Lung microvascular endothelial cell (primary cell): ENCODE data around the gene GLI3. TPM values are rescaled to one million over a fixed set of nuclear protein-coding genes. Genes with fewer than 3 reads are reported as not detected.
A peak's percentile ranks its signal among the peaks of the same experiment; 100 is the strongest.

Experiments
- DNase-seq, 2 donors: peaks; one replicate each; pipeline versions ENCODE4 v3.0.0 to v3.0.0-alpha.2; 2010; ENCODE audit warnings: low read depth in 2 of 2
- total RNA-seq: library from RNA; depleted of rRNA; stranded (reverse); fragments of >200 nt; gene quantifications from 2 replicates; pipeline ENCODE4 v1.2.1, GENCODE V29; 2014

The GLI3 gene
- total RNA-seq, 1 donor from 2014 or later: under 0.01 TPM

DNA sequence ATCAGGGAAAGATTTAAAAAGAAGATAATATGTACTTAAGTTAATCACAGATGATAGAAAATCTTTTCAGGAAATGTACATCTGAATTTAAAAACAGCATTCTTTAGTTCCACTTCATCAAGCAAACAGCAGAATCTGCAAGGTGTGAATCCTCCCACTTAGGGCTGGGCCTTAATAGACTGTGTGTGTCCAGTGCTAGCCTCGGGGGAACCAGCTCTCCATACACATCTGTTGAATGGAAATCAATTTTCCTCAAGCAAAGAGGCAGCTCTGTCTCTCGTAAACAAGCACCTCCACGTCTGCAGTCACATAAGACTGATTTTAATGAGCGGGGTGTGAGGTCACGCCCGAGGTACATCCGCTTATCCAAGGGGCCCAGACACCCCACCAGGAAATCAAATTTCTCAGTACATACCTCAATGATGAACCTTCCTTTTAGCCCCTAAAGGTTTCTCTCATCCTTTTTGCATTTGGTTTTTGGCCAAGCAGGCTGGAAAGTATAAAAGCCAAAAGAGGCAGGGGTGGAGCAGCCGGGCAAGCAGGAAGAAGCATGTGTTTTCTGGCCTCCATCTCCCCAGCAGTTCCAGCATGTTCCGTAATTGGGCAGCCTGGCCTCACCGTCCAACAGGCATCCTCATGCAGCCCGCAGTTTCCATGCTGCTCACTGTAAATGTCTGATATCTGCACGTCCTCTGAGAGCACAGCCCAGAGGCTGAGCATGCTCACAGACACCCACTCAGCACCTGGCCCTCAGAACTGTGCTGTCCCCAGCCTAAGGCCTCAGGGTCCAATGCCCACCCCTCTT lies 131.3 kb downstream of the GLI3 start:
- DNase-seq: no peak

DNA sequence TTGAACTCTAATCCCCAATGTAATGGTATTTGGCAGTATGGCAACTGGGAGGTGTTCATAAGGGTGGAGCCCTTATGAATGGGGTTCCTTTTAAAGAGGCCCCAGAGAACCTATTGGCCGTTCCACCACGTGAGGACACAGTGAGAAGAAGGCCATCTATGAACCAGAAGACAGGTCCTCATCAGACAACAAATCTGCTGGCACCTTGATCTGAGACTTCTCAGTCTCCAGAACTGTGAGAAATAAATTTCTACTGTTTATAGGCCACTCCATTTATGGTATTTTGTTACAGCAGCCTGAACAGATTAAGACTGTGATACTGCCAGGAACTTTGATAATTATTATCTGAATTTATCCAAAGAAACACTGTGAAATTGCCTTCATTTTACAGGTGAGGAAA lies 132.3 kb downstream of the GLI3 start:
- DNase-seq: no peak

DNA sequence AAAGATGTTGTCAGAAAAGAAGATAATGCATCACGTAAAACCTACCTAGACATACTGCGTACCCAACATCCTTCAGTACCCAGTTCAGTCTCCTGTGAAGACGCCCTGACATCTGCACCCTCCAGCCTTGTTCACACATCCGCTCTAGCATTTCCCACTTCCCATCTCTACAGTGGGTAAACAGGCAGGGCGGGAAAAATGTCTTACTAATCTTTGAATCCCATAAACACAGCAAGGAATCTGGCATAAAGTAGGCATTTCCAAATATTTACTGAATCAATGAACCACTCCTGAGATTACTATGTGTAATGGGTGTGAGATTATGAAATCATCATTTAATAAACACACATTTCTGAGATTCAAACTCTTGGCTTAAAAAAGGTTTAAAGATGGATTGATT lies 132.8 kb downstream of the GLI3 start:
- DNase-seq: no peak

DNA sequence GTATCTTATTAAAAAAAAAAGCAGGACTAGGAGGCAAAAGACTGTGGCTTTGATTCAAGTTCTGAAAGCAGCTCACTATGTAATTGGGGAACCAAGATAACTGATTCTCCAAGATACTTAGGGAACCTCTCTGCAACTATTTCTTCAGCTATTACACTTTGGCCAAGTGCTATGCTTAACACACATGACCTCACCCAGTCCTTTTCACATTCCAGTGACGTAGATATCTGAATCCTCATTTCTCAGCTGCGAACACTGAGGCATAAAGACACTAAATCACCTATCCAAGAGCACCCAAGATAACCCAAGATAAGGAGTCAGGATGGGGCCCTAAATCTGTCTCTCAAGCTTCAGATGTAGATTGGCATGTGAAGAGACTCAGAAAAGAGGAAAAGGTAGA lies 133.6 kb downstream of the GLI3 start:
- DNase-seq: no peak

DNA sequence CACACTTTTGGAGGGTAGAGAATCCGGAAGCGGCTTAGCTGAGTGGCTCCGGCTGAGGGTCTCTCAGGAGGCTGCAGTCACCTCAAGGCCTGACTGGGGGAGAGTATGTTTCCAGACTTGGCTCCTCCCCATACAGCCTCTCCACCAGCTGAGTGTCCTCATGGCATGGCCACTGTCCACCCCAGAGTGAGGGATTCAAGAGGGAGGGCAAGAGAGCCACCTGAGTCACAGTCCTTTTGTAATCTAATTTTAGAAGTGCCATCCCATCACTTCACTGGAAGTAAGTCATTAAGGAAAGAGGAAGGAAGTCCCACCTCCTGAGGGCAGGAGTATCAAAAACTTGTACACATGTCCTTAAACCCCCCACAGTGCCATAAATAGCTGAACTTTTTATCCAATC lies 134.0 kb downstream of the GLI3 start:
- no peak for DNase-seq

DNA sequence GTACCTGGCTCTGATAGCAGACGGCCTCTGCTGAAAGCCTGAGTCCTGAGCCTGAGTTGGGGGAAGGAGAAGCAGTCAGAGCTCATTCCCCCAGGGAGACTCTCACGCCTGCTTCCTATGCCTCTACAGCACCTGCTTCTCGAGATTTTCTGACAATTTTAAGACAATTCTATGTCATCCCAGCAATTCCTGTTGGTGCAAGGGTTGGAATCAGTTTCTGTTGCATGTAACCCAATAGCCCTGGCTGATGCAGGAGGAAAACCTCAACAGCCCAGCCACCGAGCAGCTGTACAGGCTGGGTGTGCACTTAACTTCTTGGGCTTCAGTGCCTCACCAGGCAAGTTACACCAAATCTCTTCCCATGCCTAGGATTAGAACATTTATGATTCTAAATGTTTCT lies 134.7 kb downstream of the GLI3 start:
- no peak for DNase-seq

DNA sequence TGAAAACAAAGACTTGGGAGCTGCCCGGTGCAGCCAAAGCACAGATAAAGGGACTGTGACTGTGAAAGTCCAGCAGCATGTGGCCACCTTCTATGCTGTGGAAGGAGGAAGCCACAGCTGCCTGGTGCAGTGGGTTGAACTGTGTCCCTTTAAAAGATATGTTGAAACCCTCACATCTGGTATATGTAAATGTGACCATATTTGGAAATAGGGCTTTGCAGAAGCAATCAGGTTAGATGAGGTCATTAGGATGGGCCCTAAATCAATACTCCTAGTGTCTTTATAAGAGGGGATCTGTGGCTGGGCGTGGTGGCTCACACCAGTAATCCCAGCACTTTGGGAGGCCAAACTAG lies 136.9 kb downstream of the GLI3 start:
- no peak for DNase-seq

DNA sequence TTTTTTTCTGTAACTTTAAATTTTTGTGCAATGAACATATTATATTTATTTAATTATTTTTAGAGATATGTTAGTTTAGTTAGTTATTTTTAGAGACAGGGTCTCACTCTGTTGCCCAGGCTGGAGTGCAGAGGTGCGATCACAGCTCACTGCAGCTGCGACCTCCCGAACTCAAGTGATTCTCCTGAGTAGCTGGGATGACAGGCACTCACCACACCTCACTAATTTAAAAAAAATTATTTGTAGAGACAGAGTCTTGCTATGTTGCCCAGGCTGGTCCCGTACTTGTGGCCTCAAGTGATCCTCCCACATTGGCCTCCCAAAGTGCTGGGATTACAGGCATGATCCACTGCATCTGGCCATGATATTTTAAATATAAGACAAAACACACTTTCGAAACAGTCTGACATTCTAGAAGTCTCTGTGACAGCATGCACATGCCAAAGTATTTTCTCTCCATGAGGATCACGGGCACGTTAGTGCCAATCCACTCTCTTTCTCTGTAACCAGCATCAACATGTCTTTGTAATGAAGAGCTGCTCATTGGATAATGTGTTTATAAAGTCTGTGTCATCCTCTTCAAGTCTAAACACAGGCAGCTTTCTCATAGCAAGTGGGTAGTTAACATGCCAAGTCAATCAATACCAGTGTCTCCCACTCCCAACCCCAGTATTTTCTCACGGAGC lies 137.4 kb downstream of the GLI3 start:
- no peak for DNase-seq

DNA sequence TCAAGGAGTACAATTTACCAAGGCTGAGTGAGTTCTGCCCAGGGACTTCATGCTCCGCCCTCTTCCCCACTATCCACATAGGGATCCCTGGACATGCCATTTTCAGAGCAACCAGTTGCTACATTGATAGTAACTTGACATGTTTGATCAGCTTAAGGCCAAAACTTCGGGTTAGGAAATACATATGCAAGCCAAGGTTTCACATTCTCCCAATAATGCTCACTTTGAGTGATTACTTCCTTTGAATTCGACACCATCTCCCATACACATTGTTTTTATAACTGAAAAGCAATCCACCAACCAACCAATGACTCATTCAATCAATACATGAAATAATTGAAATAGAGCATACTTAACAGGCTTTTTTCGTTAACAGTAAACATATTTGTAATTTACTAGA lies 137.9 kb downstream of the GLI3 start:
- no peak for DNase-seq

DNA sequence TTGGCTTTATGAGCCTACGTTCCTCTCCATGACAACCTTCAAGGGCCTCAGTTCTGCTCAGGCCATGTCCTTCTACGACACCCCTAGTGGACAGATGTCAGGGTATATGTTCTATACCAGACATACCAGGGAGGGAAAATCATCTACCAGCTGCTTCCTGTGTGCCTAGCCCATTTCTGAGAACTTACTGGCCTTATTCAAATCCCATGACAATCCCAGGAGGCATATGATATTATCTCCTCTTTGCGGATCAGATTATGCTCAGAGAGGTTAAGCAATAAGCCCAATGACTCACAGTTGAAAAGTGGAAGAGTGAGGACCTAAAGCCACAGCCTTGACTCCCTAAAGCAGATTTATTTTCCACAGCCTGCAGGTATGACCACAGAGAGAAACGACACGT lies 139.3 kb downstream of the GLI3 start:
- peak in 1 of 2 donors; percentile 79 for DNase-seq

DNA sequence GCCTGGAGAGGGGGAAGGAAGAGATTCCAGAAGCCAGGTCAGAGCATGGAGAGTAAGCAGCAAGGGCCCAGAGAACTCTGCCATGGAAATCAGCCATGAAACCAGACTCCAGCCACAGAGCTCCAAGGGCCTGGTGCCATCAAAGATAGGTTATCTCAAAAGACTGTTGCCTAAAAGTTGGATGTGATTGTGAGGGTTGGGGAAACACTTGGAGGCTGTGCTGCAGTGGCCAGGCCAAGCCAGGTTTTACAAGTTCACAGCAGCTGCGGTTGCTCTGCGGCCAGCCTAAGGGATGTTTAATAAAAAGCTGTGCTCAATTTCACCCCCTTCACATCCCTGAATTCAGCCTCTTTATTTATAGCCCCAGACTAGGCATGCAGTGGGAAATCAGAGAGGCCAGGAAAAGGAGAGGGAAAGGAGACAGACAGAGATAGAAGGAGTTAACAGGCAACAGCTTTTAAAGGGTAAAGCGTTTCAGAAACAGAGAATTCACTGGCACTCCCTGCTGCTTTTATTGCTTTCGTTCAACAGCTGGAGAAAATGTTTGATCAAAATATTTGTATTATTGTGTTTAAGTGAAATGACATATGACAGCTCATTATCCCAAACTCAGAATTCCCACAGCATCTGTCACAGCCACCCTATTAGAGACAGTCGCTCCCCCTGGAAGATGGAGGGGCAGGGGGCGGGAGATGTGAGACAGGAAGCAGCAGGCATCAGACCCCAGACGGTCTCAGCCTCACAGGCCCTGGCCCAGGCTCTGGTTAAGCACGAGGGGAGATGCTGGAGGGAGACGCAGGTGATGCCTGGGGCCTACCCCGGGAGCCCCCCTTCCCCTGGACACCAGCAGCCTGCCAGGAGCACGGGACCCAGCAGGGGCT lies 140.1 kb downstream of the GLI3 start:
- no peak for DNase-seq

DNA sequence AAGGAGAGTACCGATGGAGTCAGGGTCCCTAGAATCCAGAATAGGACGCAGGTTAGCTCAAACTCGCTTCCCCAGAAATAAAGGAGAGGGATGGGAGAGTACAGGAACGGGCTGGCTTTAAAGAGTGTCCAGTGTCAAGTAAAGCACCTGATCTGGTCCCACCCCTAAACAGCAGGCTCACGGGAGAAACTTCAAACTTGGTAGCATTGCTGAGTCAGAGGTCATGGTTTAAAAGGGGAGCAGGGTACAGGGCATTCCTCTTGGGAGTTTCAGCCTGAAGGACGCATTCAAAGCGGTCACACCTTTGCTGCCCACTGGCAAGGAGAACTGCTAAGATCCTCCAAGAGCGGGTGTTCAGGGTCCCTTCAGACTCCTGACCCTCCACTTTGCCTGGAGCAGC lies 140.7 kb downstream of the GLI3 start:
- DNase-seq: no peak

DNA sequence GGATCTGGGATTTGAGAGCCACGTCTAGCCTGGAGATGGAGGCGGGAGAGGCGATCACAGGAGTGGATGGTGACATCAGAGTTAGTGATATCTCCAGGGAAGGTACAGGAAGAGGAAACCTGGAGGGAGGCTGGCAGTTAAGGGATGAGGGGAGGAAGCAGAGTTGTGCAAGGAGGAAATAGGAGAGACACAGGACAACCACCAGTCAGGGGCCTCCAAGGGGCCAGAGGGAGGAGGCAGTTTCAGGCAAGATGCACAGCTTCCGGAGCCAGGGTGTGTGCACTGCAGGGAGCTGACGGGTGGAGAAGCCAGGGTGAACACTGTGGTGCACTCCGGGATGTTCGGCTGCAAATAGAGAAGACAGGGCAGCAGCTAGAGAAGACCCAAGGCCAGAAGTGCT lies 141.2 kb downstream of the GLI3 start:
- DNase-seq: no peak

DNA sequence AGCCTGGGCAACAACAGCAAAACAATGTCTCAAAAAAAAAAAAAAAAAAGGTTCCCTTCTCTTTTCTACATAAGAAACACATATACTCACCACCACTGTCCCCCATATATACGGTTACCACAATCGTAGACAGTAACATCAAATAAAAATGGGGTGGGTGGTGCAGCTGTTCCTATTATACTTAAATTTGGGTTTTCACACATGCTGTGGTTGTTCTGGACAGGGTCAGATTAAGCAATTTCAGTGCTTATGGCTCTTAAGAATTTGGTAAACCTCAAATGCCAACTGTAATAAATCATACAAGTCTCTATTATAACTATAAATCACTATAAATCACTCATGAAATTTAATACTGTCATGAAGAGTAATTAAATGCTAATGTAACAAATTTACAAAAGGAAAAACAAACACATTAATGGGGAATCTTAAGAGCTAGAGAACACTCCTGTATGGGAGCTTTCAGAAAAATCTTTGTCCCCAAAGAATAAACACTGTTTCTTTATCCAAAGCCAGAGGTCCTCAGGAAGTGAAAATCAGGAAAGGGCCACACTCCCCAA lies 143.6 kb downstream of the GLI3 start:
- no peak for DNase-seq

DNA sequence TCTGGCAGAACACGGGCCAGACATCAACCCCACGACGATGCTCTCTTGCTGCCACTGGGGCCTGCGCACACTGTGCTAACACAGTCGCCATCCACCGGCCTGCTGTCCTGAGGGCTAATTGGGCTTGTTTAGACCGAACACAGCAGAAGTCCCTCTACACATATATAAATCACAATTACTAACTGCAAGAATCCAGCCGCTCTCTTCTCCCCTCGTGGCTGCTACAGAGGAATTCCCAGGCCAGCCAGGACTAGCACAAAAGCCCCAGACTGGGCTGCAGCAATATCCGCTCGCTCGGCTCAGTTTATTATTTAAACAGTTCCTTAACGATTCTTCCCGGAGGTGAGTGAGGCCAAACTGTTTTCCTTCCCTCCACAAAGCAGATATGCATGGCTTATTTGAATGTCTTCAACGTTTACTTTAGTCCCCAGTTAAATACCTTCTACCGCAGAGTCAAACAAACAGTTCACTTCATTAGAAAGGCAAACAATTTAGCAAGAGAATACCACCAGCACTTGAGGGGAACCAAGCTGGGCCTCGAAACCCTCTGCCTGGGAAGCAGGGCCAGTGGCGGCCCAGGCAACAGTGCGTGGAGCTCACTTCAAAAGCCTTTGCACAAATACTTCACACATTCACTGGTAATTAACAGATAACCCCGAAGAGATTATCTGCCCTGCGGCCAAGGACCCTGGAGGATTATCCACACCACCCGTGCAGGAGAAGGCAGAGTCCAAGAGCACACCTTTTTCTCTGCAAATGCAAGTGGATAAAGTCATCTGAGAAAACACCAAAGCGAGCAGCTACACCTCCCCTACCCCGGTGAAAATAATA lies 145.3 kb downstream of the GLI3 start:
- peak in 1 of 2 donors; percentile 56 for DNase-seq

DNA sequence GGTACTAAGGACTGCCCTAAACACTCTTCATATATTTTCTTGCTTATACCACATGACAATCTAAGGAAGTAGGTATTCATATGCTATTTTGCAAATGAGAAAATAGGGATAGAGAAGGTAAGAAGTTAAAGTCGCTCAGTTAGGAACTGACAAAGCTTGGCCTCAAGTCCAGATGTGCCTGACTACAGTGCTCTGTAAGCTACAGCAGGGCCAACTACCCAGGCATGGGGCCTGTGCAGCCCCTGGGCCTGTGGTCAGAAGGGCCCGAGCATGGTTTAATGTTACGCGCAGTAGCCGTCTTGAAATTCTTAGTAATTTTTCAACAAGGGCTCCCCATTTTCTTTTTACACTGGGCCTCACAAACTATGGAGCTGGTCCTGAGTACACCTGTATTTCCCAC lies 146.2 kb downstream of the GLI3 start:
- no peak for DNase-seq

DNA sequence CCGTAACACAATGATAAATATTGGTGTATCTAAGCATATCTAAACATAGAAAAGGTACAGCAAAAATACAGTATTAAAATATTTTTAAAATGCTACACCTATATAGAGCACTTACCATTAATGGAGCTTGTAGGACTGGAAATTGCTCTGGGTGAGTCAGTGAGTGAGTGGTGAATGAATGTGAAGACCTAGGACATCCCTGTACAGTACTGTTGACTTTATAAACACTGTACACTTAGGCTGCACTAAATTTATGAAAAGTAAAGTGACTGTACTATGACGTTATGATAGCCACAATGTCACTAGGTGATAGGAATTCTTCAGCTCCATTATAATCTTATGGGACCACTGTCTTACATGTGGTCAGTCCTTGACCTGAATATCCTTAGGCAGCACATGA lies 147.0 kb downstream of the GLI3 start:
- no peak for DNase-seq

DNA sequence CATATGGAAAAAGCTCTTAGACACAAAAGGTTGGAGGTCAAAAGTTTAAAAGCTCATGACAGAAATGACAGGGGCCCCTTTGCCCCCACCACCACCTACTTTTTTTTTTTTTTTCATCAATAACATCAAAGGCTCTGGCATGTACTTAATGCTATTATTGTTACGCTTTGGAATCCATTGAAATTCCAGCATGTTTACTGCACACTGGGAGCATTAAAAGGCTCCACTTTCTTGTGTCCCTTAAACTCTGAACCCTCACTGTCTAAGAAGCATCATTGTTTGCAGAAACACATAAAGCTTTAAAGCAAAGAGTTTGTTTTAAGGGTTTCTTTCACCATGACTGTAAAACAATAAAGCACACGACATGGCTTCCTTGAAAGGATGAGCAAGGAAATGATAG lies 149.4 kb downstream of the GLI3 start:
- no peak for DNase-seq

DNA sequence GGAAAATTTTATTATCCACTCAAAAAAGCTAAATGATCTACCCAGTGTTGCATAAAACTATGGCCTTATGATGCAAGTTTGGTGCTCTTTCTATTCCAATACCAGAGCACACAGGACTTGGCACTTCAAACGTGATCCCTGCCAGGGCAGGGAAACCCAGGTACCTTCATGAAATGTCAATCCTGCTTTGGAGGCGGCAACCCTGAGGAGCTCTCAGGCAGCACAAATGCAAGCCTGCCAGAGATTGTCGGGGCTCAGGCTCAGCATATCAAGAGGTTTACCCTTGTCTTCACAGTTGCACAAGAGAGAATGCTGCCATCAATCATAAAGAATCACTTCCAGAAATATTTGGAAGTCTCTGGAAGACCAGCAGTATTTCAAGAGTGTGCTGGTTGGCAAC lies 151.5 kb downstream of the GLI3 start:
- no peak for DNase-seq

DNA sequence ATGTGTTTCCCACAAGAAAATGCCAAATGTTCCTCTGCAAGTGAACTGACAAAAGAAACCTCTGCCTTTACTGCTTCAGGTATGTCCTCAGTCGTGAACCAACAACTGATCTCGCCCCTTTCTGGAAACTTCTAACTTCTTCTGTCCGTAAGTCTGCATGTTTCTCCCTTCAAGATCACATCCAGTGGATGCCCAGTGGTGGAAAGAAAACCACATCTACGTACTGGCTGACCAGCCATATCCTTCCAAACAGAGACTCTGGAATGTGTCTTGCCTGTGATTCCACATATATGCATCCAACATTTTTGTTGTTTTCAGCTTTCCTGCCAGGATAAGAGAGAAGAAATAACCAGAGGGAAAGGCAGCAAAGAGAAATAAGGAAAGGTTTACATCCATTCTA lies 152.7 kb downstream of the GLI3 start:
- no peak for DNase-seq

DNA sequence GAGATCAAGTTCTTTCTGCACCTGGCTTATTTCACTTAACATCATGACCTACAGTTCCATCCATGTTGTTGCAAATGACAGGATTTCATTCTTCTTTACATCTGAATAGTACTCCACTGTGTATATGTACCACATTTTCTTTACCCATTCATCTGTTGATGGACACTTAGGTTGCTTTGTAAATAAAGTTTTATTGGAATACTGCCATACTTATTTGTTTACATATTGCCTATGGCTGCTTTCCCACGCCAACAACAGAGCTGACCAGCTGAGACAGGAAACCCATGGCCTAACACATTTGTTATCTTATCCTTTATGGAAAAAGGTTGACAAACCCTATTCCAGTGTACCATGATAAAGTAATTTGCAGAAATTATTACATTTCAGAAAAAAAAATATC lies 153.7 kb downstream of the GLI3 start:
- DNase-seq: peak in 1 of 2 donors; percentile 60
